HG02938 (cell line): ENCODE results near the gene CLRN3.

ENCODE experiments used
- ATAC-seq: cut with Tn5 transposase; IDR thresholded peaks from one replicate; pipeline ENCODE4 v1.9.1; 2021; ENCODE audit warnings: mild to moderate bottlenecking, moderate library complexity; ENCODE audit not compliant: unreplicated experiment

Gene CLRN3

DNA sequence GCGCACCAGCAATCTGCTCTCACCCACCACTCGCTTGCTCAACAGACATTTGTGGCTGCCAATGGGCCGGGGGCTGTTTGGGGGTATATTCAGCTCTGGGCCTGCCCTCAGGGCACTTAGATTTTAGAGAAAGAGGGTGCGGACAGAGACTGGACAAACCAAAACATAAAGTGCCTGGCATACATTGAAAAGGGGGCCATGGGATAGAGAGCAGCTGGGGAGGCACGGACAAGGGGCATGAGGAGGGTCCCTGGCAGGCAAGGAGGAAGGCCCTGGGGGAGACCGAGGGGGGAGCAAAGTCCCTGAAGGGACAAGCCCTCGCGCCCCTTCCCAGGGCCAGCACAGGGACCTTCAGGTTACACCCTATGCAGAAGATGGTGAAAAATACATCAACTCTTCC is 43.5 kb downstream of the CLRN3 start:
- ATAC-seq = no peak

DNA sequence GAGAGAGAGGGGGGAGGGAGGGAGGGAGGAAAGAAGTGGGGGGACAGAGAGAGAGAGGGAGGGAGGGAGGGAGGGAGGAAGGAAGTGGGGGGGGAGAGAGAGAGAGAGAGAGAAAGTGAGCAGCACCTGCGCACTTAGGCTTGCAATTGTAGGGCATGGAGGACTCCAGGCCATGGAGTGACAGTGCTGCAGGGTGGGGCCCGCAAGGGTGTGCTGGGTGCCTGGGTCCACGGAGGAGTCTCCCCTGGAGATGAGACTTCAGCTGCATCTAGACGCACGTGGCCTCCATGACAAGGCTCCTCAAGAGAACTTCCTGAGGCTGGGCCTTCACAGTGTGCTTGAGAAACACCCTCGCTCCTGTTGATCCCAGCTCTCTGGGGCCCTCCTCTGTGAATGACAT is 44.5 kb downstream of the CLRN3 start:
- ATAC-seq = no peak

DNA sequence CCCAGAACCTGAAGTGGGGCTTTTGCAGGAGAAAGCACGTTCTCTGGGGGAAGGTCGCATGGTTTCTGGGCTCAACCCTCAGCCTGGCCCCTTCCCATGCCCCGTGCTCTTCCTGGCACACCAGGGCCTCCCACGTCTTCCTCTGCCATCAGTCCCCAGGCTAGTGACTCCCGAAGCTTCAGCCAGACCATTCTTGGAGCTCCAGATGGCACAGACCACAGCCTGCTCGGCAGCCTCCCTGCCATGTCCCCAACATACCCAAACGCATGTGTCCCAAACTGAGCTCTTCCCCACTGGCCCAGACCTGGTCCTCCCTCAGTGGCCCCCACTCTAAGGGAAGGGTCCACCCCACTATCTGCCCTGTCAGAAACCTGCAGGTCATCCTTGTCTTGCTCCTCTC is 47.0 kb downstream of the CLRN3 start:
- no peak for ATAC-seq

DNA sequence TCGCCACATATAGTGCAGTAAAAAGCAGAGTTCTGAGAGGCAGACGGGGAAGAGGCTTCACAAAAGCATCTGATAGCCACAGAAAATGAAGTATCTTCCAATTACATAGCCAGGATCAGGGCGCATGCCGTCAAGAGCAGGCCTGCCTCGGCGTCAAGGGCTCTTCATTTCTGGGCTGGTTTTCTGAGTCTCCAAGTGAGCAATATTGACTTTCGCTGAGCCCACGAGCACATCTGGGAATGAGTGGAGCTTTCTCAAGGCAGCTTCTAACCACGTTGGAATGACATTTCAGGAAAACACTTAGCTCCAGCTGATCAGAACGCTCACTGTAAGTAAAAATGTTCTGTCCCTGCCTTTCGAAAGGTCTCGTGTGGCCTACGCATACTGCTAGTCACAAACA is 51.9 kb downstream of the CLRN3 start:
- ATAC-seq = no peak

DNA sequence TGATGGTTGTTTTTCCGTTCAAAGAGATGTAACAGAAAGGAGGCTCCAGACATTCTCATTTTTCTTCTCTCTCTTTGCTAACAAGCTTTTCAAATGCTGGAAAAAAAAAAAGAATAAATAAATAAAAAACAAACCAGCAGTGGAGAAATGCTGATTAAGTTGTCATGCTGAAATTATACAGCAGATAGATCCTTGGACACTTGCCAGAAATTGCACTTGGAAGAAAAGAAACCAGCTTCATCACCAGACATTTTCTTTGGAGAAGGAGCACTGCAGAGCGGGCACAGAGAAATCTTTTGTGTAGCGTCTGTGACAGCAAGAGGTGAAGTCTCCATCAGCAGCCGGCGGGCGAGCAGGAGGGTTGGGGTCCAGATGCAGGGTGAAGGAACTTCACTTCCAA is 55.8 kb downstream of the CLRN3 start:
- ATAC-seq = no peak

DNA sequence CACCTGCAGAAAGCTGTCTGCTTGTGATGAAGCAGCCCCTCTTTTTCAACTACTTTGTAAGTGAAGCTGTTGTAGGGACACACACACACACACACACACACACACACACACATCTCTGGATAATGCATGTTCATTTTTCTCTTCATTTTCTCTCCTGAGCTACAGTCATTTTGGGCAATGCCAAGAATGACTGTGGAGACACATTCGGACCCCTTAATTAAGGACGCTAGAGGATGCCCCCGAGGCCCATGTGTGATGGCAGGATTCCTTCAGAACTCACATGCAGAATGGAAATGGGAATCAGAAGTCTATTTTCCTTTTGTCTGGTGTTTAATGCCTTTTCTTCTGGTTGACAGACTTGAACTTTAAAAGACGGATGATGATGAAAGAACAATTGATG is 56.6 kb downstream of the CLRN3 start:
- no peak for ATAC-seq

DNA sequence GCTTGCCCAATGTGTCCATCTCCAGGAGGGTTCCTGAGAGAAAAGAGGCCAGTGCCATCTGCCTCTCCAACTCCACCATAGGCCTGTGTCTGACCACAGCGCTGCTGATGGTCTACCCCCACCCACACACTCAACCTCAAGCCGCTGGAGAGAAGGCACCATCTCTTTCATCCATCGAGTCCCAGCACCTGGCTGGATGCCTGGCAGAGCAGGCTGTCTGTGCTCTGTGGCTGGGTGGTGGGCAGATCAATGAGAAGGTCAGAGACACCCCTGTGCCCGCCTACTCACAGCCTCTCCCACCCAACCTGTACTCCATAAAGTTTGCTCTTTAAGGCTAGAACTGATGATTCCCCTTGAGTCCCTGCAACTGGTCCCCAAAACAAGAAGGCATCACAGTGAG is 58.0 kb downstream of the CLRN3 start:
- no peak for ATAC-seq

DNA sequence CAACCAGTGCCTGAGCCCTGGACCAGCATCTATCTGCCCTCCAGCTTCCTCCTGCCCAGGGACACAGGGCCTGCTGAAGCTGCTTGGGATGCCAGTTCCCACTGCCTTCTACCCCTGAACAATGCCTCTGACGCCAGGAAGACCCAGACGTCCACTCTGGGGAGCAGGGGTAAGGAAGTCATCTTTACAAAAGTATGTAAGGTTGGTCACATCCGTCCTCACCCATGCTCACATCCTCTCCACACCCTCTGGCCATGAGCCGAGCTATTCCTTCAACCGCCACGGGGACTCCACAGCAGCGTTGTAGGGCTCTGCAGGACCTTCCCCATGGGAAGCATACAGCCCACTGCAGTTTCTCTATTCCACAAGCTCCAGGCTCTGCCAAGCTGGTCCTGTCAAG is 58.5 kb downstream of the CLRN3 start:
- ATAC-seq = no peak

DNA sequence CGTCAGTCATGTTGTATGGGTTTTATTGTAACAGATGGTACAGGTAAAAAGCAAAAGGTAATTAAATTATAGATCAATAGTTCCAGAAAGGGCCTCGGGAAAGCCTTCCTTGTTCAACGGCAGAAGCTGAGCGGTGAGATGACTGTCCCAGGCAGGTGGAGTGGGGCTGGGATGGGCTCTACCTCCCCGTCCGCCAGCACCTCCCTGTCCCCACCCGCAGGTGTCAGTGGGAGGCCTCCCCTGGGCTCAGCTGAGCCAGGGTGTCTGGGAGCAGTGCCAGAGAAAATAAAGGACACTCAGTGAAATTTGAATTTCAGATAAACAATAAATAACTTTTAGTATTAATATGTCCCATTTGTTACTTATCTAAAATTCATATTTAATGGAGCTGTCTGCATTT is 58.9 kb downstream of the CLRN3 start:
- no peak for ATAC-seq

DNA sequence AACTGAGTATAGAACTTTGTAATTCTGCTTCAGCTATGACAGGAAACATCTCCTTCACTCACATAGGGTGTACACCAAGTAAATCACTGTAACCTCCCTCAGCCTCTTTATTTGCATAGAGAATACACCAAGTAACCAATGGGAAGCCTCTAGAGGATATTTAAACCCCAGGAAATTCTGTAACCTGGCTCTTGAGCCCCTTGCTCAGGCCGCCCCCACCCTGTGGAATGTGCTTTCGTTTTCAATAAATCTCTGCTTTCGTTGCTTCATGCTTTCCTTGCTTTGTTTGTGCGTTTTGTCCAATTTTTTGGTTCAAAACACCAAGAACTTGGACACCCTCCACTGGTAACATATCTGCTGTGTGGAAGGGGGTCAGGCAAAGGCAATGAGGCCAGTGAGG is 60.2 kb downstream of the CLRN3 start:
- ATAC-seq = no peak

DNA sequence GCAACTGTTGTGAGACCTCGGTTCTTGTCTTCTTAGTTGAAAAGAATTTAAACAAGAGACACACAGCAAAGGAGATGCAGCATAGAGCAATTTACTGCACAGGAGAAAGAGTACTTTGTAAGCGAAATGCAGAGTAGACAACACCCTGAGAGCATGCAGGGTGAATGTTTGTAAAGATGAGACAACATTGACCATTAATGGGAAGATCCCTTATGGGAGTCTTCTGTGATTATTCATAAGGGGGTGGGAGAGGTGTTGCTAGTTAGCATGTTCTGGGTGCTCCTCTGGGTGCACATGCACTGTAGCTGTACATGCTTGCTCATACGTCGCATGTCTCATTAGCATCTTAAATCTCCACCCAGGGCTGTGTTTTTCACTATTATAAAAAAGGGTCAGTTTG is 62.3 kb downstream of the CLRN3 start:
- ATAC-seq = no peak
